Subcutaneous adipose tissue (tissue), 4 donors: ENCODE data around the gene LONRF2. TPM values are rescaled to one million over a fixed set of nuclear protein-coding genes. Genes with fewer than 3 reads are reported as not detected.

Experiments used
- total RNA-seq, 4 donors: library from RNA; depleted of rRNA; stranded (reverse); fragments of >200 nt; gene quantifications; one replicate each; pipeline ENCODE4 v1.1.0, GENCODE V29; 2016
- TF ChIP-seq, protein P1 (sequence below): fragments of 450-650 bp; IDR thresholded peaks from one replicate; pipeline ENCODE4 v1.5.1; 2016; ENCODE audit warnings: low read depth, mild to moderate bottlenecking, control low read depth, antibody characterized with exemption, moderate library complexity

The LONRF2 gene
- total RNA-seq, 4 donors from 2014 or later = 1.3 to 9.3 (median 3.5) TPM

DNA sequence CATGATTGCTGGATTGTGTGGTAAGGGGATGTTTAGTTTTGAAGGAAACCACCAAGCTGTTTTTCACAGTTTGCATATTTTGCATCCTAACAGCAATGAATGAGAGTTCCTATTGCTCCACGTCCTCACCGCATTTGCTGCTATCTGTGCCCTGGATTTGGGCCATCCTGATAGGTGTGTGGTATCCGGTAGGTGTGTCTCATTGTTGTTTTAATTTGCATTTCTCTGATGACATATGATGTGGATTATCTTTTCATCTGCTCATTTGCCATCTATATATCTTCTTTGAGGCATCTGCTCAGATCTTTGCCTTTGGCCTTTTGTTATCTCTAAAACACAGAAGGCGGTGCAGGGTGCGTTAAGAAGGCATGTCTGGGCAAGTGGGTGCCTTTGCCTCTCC is 73.3 kb downstream of the LONRF2 start:
- TF ChIP-seq, protein P1, sequence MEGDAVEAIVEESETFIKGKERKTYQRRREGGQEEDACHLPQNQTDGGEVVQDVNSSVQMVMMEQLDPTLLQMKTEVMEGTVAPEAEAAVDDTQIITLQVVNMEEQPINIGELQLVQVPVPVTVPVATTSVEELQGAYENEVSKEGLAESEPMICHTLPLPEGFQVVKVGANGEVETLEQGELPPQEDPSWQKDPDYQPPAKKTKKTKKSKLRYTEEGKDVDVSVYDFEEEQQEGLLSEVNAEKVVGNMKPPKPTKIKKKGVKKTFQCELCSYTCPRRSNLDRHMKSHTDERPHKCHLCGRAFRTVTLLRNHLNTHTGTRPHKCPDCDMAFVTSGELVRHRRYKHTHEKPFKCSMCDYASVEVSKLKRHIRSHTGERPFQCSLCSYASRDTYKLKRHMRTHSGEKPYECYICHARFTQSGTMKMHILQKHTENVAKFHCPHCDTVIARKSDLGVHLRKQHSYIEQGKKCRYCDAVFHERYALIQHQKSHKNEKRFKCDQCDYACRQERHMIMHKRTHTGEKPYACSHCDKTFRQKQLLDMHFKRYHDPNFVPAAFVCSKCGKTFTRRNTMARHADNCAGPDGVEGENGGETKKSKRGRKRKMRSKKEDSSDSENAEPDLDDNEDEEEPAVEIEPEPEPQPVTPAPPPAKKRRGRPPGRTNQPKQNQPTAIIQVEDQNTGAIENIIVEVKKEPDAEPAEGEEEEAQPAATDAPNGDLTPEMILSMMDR = no peak

DNA sequence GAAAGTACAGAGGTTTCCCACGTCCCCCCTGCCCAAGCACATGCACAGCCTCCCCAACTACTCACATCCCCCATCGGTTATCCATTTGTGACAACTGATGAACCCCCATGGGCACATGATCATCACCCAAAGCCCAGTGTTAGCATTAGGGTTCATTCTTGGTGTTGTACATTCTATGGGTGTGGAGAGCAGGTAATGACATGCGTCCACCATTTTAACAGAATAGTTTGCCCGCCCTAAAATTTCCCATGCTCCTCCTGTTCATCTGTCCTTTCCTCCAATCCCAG is 74.3 kb downstream of the LONRF2 start:
- TF ChIP-seq, protein P1 = no peak

DNA sequence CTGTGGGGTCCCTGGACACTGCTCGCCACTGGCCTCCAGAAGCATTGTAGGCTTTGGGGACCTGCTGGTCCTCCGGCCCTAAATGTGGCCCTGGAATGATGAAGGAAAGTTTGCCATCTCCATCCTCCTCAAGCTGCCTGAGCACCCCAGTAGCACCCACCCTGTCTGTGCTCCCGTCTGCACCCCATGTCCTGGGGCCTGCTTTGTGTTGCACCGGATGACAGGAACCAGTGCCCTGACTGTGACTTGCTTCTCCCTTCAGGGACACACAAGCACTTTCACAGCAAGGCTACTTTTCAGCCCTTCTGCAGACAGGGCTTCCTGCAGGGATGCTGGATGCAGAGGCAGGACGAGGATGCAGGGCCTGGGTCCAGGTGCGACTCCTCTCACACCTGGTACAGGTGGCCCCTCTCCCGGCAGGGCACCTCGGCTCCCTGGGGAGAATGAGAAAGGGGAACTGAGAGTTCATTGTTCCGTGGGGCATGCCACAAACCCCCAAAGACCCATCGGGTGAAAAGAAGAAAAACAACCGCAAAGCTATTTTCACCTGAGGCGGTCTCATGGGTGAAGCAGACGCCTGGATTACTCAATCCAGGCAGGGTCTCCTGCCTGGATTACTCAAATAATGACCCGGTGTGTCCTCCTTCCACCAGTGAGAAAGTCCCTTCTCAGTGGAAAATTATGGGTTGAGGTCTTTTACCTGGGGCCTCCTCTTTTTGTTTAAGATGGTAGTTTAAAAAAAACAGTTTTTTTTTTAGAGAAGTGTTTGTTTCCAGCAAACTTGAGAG is 74.9 kb downstream of the LONRF2 start:
- TF ChIP-seq, protein P1 = no peak

DNA sequence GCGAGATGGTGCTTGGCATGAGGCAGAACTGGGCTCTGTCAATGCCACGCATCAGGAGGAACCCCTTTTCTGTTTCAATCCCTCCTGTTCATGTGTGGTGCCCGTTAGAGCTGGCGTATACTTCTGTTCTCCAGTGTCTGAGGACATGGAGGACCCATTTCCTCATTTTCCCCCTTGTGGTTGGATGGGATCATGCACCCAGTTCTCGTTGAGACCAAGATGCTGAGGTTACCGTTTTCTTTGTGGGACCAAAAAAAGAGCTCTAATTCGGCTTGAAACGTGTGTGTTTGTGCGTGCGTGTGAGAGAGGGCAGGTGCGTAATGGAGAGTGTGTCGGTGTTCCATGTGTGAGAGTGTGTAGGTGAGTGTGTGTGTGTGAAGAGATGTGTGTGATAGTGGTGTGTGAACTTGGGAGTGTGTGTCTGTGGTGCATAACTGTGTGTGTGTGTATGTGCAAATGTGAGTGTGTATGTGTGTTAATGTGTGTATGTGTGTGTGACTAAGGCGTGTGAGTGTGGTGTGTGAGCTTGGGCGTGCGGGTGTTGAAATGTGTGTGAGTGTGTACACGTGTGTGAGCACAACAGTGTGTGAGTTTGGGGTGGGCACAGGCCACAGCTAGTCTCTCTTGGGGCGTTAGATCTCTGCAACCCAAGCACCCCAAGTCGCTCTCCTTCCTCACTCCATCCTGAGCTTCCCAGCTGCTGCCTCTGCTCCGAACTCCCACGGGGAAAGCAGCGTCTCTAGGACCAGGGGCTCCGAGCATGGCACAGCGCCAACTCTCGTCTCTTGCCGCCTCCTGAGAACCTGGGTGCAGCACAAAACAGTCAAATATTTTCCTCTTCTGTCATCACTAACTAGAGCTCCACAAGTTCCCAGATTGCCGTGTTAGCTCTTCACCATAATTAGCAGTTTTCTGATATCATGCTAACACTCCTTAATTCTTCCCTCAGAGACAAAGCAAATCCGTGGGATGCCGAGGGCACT is 75.8 kb downstream of the LONRF2 start:
- TF ChIP-seq, protein P1 = no peak

DNA sequence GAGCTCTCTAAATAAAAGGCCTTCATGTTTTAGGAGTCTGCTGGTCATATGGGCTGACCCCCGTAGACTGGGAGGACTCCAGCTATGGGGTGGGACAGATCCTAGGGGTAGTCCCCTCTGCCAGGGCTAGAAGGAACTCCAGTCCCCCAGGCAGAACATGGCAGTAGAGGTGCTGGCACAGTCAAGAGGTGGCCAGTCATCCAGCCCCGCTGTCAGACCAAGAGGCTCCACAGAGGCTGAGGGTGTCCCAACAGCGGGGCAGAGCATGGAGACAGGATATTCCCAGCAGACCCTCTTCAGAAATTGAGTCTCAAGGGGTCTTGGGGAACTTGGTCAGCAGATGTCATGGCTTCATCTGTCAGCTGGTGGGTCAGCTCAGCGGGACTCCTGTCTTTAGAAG is 76.6 kb downstream of the LONRF2 start:
- TF ChIP-seq, protein P1 = no peak

DNA sequence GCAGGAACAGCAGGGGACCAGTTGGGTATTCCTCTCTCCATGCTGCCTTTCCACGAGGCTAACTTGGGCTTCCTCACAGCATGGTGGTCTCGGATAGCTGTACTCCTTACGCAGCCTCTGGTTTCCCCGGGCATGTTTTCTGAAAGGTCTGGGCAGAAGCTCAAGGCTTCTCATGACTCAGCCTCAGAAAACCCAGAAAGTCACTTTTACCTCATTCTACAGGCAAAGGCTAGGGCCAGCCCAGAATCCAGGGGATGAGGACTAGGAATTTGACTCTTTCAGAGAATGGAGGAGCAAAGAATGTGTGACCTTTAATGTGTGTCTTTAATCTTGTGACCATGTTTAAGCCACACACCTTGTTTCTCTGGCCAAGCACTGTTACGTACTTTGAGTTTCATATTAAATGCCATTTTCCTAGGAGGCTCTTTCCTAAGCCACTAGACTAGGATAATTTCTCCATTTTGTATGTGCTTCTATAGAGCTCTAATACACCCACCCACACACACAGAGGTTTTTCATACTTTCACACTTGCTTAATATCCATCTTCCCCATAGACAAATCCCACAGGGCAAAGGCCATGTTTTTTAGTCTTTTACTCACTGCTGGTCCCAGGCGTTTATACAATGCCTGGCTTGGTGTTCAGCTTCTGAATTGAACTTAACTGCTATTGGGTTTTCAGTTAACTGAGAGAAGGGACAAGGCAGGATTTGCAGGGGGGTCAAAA is 77.3 kb downstream of the LONRF2 start:
- TF ChIP-seq, protein P1 = no peak
